CD14-positive monocyte (primary cell): Measurements from ENCODE around the gene ANKS6. TPM values are rescaled to one million over a fixed set of nuclear protein-coding genes. Genes with fewer than 3 reads are reported as not detected.

ENCODE experiments used
- DNase-seq, 3 donors: peaks; one replicate each; pipeline ENCODE4 v3.0.0-alpha.2; 2011 to 2022
- H2AFZ ChIP-seq: 2 replicates; pipeline ENCODE4 v1.6.0; 2012; ENCODE audit warnings: mild to moderate bottlenecking, low read depth, low read length, inconsistent platforms; ENCODE audit not compliant: insufficient read depth, poor library complexity, severe bottlenecking
- H3K27ac ChIP-seq, 2 donors: 1 replicate in 1 of 2; 2 replicates in 1 of 2; pipeline ENCODE4 v1.5.1; 2012 to 2013; ENCODE audit warnings: low read length in 2 of 2, control low read depth in 1 of 2, inconsistent platforms in 1 of 2, low read depth in 1 of 2, mild to moderate bottlenecking in 1 of 2
- H3K27me3 ChIP-seq, 2 donors: one replicate each; pipeline versions ENCODE4 v1.6.0 to v1.6.1; 2011 to 2013; ENCODE audit warnings: low read length in 2 of 2; ENCODE audit not compliant: control insufficient read depth in 2 of 2, insufficient read depth in 2 of 2
- H3K36me3 ChIP-seq, 2 donors: replicated peaks in 1 of 2; 1 replicate in 1 of 2; 2 replicates in 1 of 2; pipeline versions ENCODE4 v1.5.1 to v1.6.1; 2012 to 2013; ENCODE audit warnings: low read length in 2 of 2, control low read depth in 1 of 2, inconsistent platforms in 1 of 2, mild to moderate bottlenecking in 1 of 2; ENCODE audit not compliant: insufficient read depth in 2 of 2, control insufficient read depth in 1 of 2
- H3K4me1 ChIP-seq, 2 donors: 1 replicate in 1 of 2; 2 replicates in 1 of 2; pipeline versions ENCODE4 v1.5.1 to v1.6.1; 2012 to 2013; ENCODE audit warnings: low read length in 2 of 2, control low read depth in 1 of 2, inconsistent platforms in 1 of 2, mild to moderate bottlenecking in 1 of 2, moderate library complexity in 1 of 2; ENCODE audit not compliant: insufficient read depth in 2 of 2, control insufficient read depth in 1 of 2
- H3K4me2 ChIP-seq: replicated peaks from 2 replicates; pipeline ENCODE3; 2012; ENCODE audit warnings: low read length, moderate library complexity, mild to moderate bottlenecking; ENCODE audit not compliant: poor library complexity, severe bottlenecking; ENCODE audit errors: extremely low read depth
- H3K4me3 ChIP-seq, 3 experiments: fragments of 200-600 bp in 1 of 3; sonication (generic) in 1 of 3; replicated peaks in 1 of 3; 1 replicate in 2 of 3; 2 replicates in 1 of 3; pipeline ENCODE4 v1.5.1; 2011 to 2013; ENCODE audit warnings: low read length in 3 of 3, mild to moderate bottlenecking in 3 of 3, control low read depth in 2 of 3, low read depth in 2 of 3, inconsistent platforms in 1 of 3, moderate library complexity in 1 of 3
- H3K79me2 ChIP-seq: 2 replicates; pipeline ENCODE4 v1.6.0; 2012; ENCODE audit warnings: mild to moderate bottlenecking, control low read depth, inconsistent platforms, low read length, moderate library complexity; ENCODE audit not compliant: insufficient read depth
- H3K9ac ChIP-seq: 2 replicates; pipeline ENCODE4 v1.6.0; 2017; ENCODE audit warnings: low read length, mild to moderate bottlenecking; ENCODE audit not compliant: insufficient read depth, poor library complexity, severe bottlenecking
- H3K9me3 ChIP-seq, 2 donors: replicated peaks in 1 of 2; 1 replicate in 1 of 2; 2 replicates in 1 of 2; pipeline versions ENCODE4 v1.5.1 to v1.6.1; 2012 to 2013; ENCODE audit warnings: low read length in 2 of 2, control low read depth in 1 of 2; ENCODE audit not compliant: control insufficient read depth in 1 of 2, insufficient read depth in 1 of 2
- H4K20me1 ChIP-seq: 2 replicates; pipeline ENCODE4 v1.6.0; 2012; ENCODE audit warnings: mild to moderate bottlenecking, low read length, control low read depth, moderate library complexity; ENCODE audit not compliant: insufficient read depth
- H3K27ac Mint-ChIP-seq, 7 donors: one replicate each; pipeline ENCODE4 v1.8.0; 2020; ENCODE audit warnings: mild to moderate bottlenecking in 7 of 7, mixed read lengths in 7 of 7, moderate library complexity in 6 of 7, inconsistent platforms in 2 of 7
- H3K27me3 Mint-ChIP-seq, 3 donors: one replicate each; pipeline ENCODE4 v1.8.0; 2021 to 2022; ENCODE audit warnings: low read depth in 3 of 3, mild to moderate bottlenecking in 3 of 3, mixed read lengths in 3 of 3, moderate library complexity in 3 of 3, inconsistent platforms in 1 of 3
- H3K36me3 Mint-ChIP-seq, 2 donors: one replicate each; pipeline ENCODE4 v1.8.0; 2020; ENCODE audit warnings: mixed read lengths in 2 of 2, inconsistent platforms in 1 of 2, mild to moderate bottlenecking in 1 of 2
- H3K4me1 Mint-ChIP-seq: one replicate; pipeline ENCODE4 v1.8.0; 2020; ENCODE audit warnings: mild to moderate bottlenecking, mixed read lengths
- H3K4me3 Mint-ChIP-seq, 2 donors: one replicate each; pipeline ENCODE4 v1.8.0; 2020; ENCODE audit warnings: mild to moderate bottlenecking in 2 of 2, mixed read lengths in 2 of 2, moderate library complexity in 1 of 2
- H3K9me3 Mint-ChIP-seq, 7 donors: one replicate each; pipeline ENCODE4 v1.8.0; 2020 to 2022; ENCODE audit warnings: mixed read lengths in 7 of 7, mild to moderate bottlenecking in 6 of 7, moderate library complexity in 6 of 7, inconsistent platforms in 2 of 7
- CTCF ChIP-seq: fragments of 200-600 bp; IDR thresholded peaks from one replicate; pipeline ENCODE4 v1.8.0; 2022; ENCODE audit warnings: antibody characterized with exemption, mild to moderate bottlenecking
- WGBS: methylation state at CpG from one replicate; pipeline ENCODE4 v1.1.5; 2013; ENCODE audit warnings: missing lambda C conversion rate; ENCODE audit not compliant: insufficient coverage; 5-methylcytosine and 5-hydroxymethylcytosine counted together
- intact Hi-C, 2 donors: fragments of 100-400 bp; cut with micrococcal nuclease; formaldehyde crosslinking; loops; one replicate each; pipeline versions ENCODE4 v1.15.0 to v1.15.1; 2023
- polyA plus RNA-seq, 3 donors: library from polyadenylated mRNA; depleted of rRNA in 1 of 3; unstranded in 2 of 3; stranded (reverse) in 1 of 3; fragments of 300-500 nt in 2 of 3; fragments of >200 nt in 1 of 3; fragmentation: Illumina TruSeq in 2 of 3; gene quantifications; 1 replicate in 2 of 3; 2 replicates in 1 of 3; pipeline ENCODE4 v1.2.3, GENCODE V29; 2012 to 2021

The ANKS6 gene
- polyA plus RNA-seq, 3 donors, result 0.20 to 1.5 (median 0.56) TPM

GRCh38 chr9:98721643-98722042 is 74.7 kb downstream of the ANKS6 start:
- no peak overlapping the region for H3K27ac Mint-ChIP-seq
- Histone ChIP-seq H3K27me3 (peaks cover 0 to 4% of the 10 kb centered on the region in 2 donors), H3K9ac (no peak overlapping the region), H2AFZ (no peak overlapping the region), H3K4me1 (peaks cover 6 to 7% of the 10 kb centered on the region in 2 donors), H3K4me3 (no peak overlapping the region), H3K79me2 (no peaks in the 10 kb centered on the region), H3K4me2 (no peak overlapping the region), H4K20me1 (no peaks in the 10 kb centered on the region), H3K9me3 (no peaks in the 10 kb centered on the region), H3K36me3 (no peaks in the 10 kb centered on the region), H3K27ac (no peak overlapping the region)
- H3K4me1 Mint-ChIP-seq, result peaks cover 6% of the 10 kb centered on the region
- TF ChIP-seq CTCF, result no peak
- intact Hi-C loops, result no loop called here
- no peak for DNase-seq
- peaks cover 12 to 32% (median 20%) of the 10 kb centered on the region in 3 donors for H3K27me3 Mint-ChIP-seq
- no peaks in the 10 kb centered on the region for H3K36me3 Mint-ChIP-seq
- no peak overlapping the region for H3K4me3 Mint-ChIP-seq
- 92% methylated on average over 2 of the region's 2 CpGs for WGBS
- H3K9me3 Mint-ChIP-seq, result peaks cover 0 to 7% (median 0%) of the 10 kb centered on the region in 7 donors

- intact Hi-C loops, result no loop called here
- WGBS, result no CpG with 5 or more reads among the region's 4 CpGs
These were observed 76.0 kb downstream of the ANKS6 start for GRCh38 chr9:98720402-98720801.

More at GRCh38 chr9:98720402-98720801, 76.0 kb downstream of the ANKS6 start:
- Mint-ChIP-seq H3K4me1 (no peaks in the 10 kb centered on the region), H3K27ac (no peak overlapping the region), H3K9me3 (peaks cover 0 to 7% (median 0%) of the 10 kb centered on the region in 7 donors), H3K4me3 (no peak overlapping the region), H3K36me3 (no peaks in the 10 kb centered on the region), H3K27me3 (peaks cover 21 to 39% (median 26%) of the 10 kb centered on the region in 3 donors)
- no peaks in the 10 kb centered on the region for H4K20me1 ChIP-seq
- H2AFZ ChIP-seq, result no peak overlapping the region
- H3K4me2 ChIP-seq, result no peak overlapping the region
- H3K4me1 ChIP-seq, result no peaks in the 10 kb centered on the region
- no peak overlapping the region for H3K27ac ChIP-seq
- H3K79me2 ChIP-seq, result no peaks in the 10 kb centered on the region
- H3K9me3 ChIP-seq, result no peaks in the 10 kb centered on the region
- DNase-seq, result no peak
- H3K27me3 ChIP-seq, result peaks cover 0 to 12% of the 10 kb centered on the region in 2 donors
- H3K9ac ChIP-seq, result no peak overlapping the region
- no peak overlapping the region for H3K4me3 ChIP-seq
- H3K36me3 ChIP-seq, result no peaks in the 10 kb centered on the region
- TF ChIP-seq CTCF, result no peak
